Cardiac muscle cell (in vitro differentiated cells and primary cell): Measurements from ENCODE around the gene TBC1D14. TPM values are rescaled to one million over a fixed set of nuclear protein-coding genes. Genes with fewer than 3 reads are reported as not detected.

Experiments used
- DNase-seq, 2 donors: peaks; one replicate each; pipeline versions ENCODE4 v3.0.0 to v3.0.0-alpha.2; 2010 to 2017; ENCODE audit warnings: low read depth in 1 of 2, low spot score in 1 of 2
- H3K27ac ChIP-seq: fragments of 200-600 bp; sonication (generic); 2 replicates; pipeline ENCODE4 v1.5.1; 2016
- H3K27me3 ChIP-seq: fragments of 200-600 bp; sonication (generic); 2 replicates; pipeline ENCODE4 v1.6.0; 2016; ENCODE audit warnings: control low read depth
- H3K36me3 ChIP-seq: fragments of 200-600 bp; sonication (generic); 2 replicates; pipeline ENCODE4 v1.5.1; 2016; ENCODE audit warnings: control low read depth
- H3K4me1 ChIP-seq: fragments of 200-600 bp; sonication (generic); 2 replicates; pipeline ENCODE4 v1.8.1; 2017; ENCODE audit warnings: low read depth, mild to moderate bottlenecking, mixed run types
- H3K4me3 ChIP-seq: fragments of 200-600 bp; sonication (generic); 2 replicates; pipeline ENCODE4 v1.5.1; 2016; ENCODE audit warnings: mild to moderate bottlenecking
- H3K9me3 ChIP-seq: fragments of 200-600 bp; sonication (generic); 2 replicates; pipeline ENCODE4 v1.5.1; 2017; ENCODE audit warnings: low read depth, mild to moderate bottlenecking, control low read depth
- polyA plus RNA-seq: library from polyadenylated mRNA; unstranded; fragments of >200 nt; fragmentation: Nextera tagmentation; extraction: Ambion mirVana; gene quantifications from 2 replicates; pipeline ENCODE4 v1.2.1, GENCODE V29; 2016
- total RNA-seq: library from RNA; depleted of rRNA; stranded (reverse); fragments of >200 nt; gene quantifications from 2 replicates; pipeline ENCODE4 v1.2.3, GENCODE V29; 2016
- TF ChIP-seq, protein P1 (sequence below): IDR thresholded peaks from 2 replicates; pipeline ENCODE4 v1.5.1; 2012; ENCODE audit warnings: low read depth, mild to moderate bottlenecking, low read length

The TBC1D14 gene
- total and polyA plus RNA-seq, 2 experiments from 2014 or later, result 30.5 to 41.8 TPM

DNA sequence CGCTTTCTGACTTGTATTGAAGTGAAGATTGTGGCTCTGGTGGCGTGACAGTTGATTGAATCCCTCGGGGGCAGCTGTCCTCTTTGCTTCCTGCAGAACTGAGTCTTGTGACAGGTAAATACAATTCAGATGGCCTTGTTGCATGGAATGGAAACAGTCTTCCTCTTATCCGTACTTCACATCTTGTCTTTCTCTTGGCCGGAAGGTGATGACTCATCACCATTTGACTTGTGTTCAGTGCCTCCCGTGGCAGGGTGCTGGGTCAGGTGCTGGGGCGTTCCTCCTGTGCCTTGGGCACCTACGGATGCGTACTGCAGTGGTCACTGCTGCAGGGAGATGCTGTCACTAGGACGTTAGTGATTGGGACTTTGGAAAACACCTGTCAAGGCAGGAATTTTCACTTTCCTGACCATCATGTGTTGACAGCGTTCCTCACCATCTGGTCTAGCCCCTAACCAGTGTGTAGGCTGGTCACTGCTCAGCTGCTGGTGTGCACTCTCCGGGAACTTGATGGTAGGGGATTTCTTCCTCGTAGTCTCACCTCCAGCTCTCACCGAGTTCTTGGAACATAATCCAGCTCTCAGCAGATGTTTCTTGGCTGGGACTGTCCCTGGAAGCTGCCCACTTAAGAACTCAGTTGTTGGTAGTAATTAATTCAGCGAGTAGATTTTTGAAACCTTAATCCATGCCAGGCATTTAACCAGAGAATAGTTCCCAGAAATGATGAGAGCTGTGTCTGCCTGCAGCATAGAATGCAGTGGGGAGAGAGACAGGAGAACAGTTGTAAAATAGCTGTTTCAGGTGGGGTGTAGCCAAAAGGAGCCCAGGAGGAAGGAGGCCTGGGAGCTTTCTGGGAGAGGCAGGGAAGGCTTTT lies 7.2 kb downstream of the TBC1D14 start:
- Histone ChIP-seq H3K4me1 (peaks cover 36% of the 10 kb centered on the region), H3K27ac (no peak overlapping the region), H3K4me3 (no peak overlapping the region), H3K27me3 (no peaks in the 10 kb centered on the region), H3K36me3 (no peaks in the 10 kb centered on the region), H3K9me3 (no peaks in the 10 kb centered on the region)
- TF ChIP-seq, protein P1, sequence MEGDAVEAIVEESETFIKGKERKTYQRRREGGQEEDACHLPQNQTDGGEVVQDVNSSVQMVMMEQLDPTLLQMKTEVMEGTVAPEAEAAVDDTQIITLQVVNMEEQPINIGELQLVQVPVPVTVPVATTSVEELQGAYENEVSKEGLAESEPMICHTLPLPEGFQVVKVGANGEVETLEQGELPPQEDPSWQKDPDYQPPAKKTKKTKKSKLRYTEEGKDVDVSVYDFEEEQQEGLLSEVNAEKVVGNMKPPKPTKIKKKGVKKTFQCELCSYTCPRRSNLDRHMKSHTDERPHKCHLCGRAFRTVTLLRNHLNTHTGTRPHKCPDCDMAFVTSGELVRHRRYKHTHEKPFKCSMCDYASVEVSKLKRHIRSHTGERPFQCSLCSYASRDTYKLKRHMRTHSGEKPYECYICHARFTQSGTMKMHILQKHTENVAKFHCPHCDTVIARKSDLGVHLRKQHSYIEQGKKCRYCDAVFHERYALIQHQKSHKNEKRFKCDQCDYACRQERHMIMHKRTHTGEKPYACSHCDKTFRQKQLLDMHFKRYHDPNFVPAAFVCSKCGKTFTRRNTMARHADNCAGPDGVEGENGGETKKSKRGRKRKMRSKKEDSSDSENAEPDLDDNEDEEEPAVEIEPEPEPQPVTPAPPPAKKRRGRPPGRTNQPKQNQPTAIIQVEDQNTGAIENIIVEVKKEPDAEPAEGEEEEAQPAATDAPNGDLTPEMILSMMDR, result no peak
- DNase-seq, result peak in 1 of 2 donors; percentile 26

DNA sequence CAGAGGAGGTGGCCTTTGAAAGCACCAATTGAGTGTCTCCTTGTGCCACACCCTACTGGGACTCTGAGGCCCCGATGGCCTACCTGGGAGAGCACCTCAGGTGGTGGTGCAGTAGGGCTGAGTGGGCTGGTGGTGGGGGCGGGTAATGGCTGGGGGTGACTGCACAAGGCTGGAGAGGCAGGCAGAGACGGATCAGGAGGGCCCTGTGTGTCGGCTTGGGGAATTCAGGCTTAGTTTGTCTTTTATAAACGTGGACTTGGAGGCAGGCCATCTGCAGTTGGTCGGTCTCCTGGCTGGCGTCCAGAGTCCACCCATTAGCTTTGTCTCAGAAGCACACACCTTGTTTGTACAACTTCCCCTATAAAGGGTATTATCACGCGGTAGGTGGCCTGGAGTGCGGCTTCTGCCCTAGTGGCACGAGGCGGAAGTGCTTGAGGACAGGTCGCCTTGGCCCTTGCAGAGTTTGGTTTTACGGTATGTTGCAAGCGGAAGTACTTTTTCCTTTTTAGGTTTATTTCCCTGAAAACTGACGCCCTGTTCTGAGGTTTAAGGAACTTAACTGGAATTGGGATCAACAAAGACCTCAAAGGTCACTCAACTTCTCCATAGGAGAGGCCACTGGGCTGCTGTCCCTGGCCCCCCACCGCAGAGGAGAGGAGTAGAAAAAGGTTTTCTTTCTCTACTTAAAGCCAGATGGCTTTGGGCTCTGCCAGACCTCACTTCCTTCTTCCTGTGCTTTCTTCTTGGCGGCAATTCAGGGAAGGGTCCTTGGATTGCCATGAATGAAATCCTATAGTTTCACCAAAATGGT lies 8.0 kb downstream of the TBC1D14 start:
- TF ChIP-seq, protein P1, result peak; percentile 41
- Histone ChIP-seq H3K4me3 (no peak overlapping the region), H3K27me3 (no peaks in the 10 kb centered on the region), H3K9me3 (no peaks in the 10 kb centered on the region), H3K4me1 (peaks cover 36% of the 10 kb centered on the region), H3K36me3 (no peaks in the 10 kb centered on the region), H3K27ac (no peak overlapping the region)
- peak in 1 of 2 donors; percentile 34 for DNase-seq

DNA sequence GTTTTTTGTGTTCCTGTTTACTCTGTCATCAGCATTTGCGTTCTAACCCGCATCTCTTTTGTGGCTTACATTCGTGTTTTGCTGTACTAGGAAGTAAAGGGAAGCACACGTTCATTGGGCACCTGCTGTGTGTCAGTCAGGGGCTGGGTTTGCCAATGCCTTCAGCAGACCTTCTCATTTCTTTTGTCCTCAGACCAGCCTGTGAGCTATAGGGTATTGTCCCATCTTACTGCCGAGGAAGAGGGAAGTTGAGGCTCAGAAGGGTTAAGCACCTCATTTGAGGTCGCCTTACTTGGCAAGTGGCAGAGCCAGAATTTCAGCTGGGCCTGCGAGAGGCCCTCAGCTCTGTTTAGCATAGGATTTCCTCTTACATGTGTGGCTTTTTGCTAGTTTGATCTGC lies 8.7 kb downstream of the TBC1D14 start:
- Histone ChIP-seq H3K36me3 (no peaks in the 10 kb centered on the region), H3K27me3 (no peaks in the 10 kb centered on the region), H3K4me1 (peaks cover 36% of the 10 kb centered on the region), H3K4me3 (no peak overlapping the region), H3K9me3 (no peaks in the 10 kb centered on the region), H3K27ac (no peak overlapping the region)
- no peak for DNase-seq
- TF ChIP-seq, protein P1, result no peak

DNA sequence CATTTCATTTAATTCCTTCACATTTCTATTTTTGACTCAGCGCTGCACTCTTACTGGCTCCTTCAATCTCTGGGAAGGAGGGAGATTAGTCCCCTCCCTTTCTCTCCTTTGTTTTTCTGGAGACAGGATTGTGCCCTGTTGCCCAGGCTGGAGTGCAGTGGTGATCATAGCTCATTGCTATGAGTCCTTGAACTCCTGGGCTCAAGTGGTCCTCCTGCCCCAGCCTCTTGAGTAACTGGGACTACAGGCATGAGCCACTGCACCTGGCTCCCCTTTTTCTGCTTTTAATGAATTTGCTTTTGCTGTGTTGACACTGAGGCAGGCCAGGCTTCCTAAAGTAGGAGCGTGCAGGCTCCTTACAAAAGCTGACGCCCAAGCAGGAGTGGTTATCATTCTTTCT lies 10.5 kb downstream of the TBC1D14 start:
- peaks cover 36% of the 10 kb centered on the region for H3K4me1 ChIP-seq
- H3K9me3 ChIP-seq, result no peaks in the 10 kb centered on the region
- no peak overlapping the region for H3K4me3 ChIP-seq
- DNase-seq, result no peak
- peak overlapping the region; percentile 48 for H3K27ac ChIP-seq
- no peaks in the 10 kb centered on the region for H3K36me3 ChIP-seq
- TF ChIP-seq, protein P1, result no peak
- H3K27me3 ChIP-seq, result no peaks in the 10 kb centered on the region

DNA sequence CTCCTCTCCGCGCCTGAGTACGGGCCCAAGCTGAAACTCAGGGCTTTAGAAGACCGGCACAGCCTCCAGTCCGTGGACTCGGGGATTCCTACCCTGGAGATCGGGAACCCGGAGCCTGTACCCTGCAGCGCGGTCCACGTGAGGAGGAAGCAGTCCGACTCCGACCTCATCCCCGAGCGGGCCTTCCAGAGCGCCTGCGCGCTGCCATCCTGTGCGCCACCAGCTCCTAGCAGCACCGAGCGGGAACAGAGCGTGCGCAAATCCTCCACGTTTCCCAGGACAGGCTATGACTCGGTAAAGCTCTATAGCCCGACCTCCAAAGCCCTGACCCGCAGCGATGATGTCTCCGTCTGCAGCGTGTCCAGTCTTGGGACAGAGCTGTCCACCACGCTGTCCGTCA lies 13.9 kb downstream of the TBC1D14 start:
- Histone ChIP-seq H3K4me3 (no peak overlapping the region), H3K4me1 (peaks cover 15% of the 10 kb centered on the region), H3K27ac (no peak overlapping the region), H3K27me3 (no peaks in the 10 kb centered on the region), H3K36me3 (no peaks in the 10 kb centered on the region), H3K9me3 (no peaks in the 10 kb centered on the region)
- no peak for DNase-seq
- TF ChIP-seq, protein P1, result no peak
